Kidney epithelial cell (primary cell): ENCODE results near the gene ACACA. TPM values are rescaled to one million over a fixed set of nuclear protein-coding genes. Genes with fewer than 3 reads are reported as not detected.

Experiments
- DNase-seq: peaks from one replicate; pipeline ENCODE4 v3.0.0-alpha.2; 2010; ENCODE audit warnings: low read depth
- H3K27me3 ChIP-seq: 2 replicates; pipeline ENCODE4 v1.6.0; 2011; ENCODE audit warnings: low read length; ENCODE audit not compliant: control insufficient read depth, insufficient read depth
- H3K36me3 ChIP-seq: 2 replicates; pipeline ENCODE4 v1.5.1; 2011; ENCODE audit warnings: low read length; ENCODE audit not compliant: control insufficient read depth, insufficient read depth
- H3K4me3 ChIP-seq: 2 replicates; pipeline ENCODE4 v1.5.1; 2011; ENCODE audit warnings: low read depth, mild to moderate bottlenecking, control low read depth, low read length
- total RNA-seq: library from RNA; depleted of rRNA; stranded (reverse); fragments of >200 nt; gene quantifications from 2 replicates; pipeline ENCODE4 v1.2.3, GENCODE V29; 2015
- TF ChIP-seq, protein P1 (sequence below): IDR thresholded peaks from 2 replicates; pipeline ENCODE4 v1.5.1; 2011; ENCODE audit warnings: mild to moderate bottlenecking, moderate library complexity, low read length, control low read depth, inconsistent platforms; ENCODE audit not compliant: insufficient read depth, poor library complexity, severe bottlenecking

ACACA gene
- total RNA-seq, 1 donor from 2014 or later: 54.2 TPM

DNA sequence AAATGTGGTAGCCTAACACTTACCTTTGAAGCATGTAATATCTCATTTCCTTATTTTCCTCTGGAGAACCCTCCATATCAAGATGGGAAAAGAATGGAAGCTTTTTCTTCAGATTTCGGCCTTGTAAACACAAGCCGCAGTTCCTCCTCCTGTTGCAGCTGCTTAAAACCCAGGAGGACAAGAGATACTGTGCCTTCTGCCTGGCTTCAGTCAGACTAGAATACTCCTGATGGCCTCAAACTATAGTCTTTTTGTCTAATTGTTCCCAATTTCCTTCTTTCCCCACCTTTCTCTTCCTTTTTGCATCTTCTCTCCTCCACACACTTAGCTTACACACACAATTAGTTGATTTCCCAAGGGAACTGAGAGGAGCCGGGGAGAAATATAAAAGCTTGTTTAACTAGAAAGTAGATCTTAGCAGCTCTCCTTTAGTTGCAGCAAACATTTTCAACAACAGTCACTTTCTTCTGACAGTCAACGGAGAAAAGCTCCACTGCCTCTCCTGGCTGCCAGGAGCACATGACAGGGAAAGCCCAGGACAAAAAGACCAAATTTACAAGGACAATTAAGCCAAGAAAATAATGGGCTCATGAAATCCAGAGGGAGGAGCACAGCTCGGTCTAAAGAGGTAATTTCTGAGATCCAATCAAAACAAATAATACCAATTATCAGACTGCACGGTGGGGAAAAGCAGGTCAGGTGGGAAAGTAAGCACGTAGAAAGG, 107.2 kb downstream of the ACACA start:
- H3K27me3 ChIP-seq: no peaks in the 10 kb centered on the region
- TF ChIP-seq, protein P1, sequence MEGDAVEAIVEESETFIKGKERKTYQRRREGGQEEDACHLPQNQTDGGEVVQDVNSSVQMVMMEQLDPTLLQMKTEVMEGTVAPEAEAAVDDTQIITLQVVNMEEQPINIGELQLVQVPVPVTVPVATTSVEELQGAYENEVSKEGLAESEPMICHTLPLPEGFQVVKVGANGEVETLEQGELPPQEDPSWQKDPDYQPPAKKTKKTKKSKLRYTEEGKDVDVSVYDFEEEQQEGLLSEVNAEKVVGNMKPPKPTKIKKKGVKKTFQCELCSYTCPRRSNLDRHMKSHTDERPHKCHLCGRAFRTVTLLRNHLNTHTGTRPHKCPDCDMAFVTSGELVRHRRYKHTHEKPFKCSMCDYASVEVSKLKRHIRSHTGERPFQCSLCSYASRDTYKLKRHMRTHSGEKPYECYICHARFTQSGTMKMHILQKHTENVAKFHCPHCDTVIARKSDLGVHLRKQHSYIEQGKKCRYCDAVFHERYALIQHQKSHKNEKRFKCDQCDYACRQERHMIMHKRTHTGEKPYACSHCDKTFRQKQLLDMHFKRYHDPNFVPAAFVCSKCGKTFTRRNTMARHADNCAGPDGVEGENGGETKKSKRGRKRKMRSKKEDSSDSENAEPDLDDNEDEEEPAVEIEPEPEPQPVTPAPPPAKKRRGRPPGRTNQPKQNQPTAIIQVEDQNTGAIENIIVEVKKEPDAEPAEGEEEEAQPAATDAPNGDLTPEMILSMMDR: no peak
- no peak for DNase-seq
- H3K36me3 ChIP-seq: no peaks in the 10 kb centered on the region
- H3K4me3 ChIP-seq: no peak overlapping the region

DNA sequence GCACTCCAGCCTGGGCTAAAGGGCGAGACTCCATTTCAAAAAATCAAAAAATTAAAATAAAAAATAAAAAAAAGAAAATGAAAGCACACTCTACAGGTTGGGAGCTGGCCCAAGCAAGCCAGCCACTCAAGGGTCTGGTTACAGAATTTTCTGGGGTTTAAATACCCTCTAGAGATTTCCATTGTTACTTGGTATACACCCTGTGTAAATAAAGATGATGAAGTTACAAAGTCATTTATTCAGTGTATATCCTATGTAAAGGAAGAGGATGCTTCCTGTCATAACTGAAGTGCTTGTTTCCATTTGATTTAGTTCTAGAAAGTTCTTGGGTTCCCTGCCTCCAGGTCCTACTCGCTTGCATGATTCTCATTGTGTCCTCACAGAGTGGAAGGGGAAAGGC, 110.7 kb downstream of the ACACA start:
- TF ChIP-seq, protein P1: no peak
- no peak overlapping the region for H3K4me3 ChIP-seq
- H3K36me3 ChIP-seq: no peaks in the 10 kb centered on the region
- H3K27me3 ChIP-seq: no peaks in the 10 kb centered on the region
- no peak for DNase-seq

DNA sequence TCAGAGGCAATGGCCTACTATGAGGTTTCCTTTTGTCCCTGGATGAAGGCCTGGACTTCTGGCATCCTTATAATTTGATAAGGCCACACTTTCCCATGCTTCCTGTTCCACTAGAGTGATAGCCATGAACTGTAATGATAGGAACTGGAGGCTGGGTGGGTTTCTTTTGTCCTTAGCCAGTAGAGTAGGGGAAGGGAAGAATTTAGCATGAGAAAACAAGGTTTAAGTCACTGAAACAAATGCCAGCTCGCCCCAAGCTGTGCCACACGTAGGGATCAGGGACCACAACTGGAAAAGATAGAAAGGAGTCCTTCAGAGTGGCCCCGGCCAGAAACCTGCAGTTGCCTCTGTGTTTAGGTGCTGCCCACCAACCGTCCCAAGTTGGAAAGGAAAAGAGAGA, 111.7 kb downstream of the ACACA start:
- Histone ChIP-seq H3K36me3 (no peaks in the 10 kb centered on the region), H3K27me3 (no peaks in the 10 kb centered on the region), H3K4me3 (no peak overlapping the region)
- no peak for DNase-seq
- TF ChIP-seq, protein P1: no peak

DNA sequence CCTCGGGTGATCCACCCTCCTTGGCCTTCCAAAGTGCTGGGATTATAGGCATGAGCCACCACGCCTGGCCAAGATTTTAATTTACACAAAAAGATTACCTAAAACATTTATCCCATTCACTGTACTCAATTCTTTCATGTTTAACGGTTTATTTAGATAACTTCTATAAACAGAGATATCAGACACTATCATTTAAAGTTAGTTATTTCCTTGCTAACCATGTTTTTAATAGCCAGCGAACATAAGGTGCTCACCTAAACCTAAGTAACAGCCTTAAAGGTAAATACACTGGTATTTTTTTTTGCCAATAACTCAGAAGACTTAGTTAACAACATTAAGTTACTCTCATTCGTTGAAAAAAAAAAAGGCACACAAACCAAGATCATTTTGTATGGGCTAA, 112.9 kb downstream of the ACACA start:
- no peak for DNase-seq
- TF ChIP-seq, protein P1: no peak
- H3K27me3 ChIP-seq: no peaks in the 10 kb centered on the region
- no peak overlapping the region for H3K4me3 ChIP-seq
- H3K36me3 ChIP-seq: no peaks in the 10 kb centered on the region

DNA sequence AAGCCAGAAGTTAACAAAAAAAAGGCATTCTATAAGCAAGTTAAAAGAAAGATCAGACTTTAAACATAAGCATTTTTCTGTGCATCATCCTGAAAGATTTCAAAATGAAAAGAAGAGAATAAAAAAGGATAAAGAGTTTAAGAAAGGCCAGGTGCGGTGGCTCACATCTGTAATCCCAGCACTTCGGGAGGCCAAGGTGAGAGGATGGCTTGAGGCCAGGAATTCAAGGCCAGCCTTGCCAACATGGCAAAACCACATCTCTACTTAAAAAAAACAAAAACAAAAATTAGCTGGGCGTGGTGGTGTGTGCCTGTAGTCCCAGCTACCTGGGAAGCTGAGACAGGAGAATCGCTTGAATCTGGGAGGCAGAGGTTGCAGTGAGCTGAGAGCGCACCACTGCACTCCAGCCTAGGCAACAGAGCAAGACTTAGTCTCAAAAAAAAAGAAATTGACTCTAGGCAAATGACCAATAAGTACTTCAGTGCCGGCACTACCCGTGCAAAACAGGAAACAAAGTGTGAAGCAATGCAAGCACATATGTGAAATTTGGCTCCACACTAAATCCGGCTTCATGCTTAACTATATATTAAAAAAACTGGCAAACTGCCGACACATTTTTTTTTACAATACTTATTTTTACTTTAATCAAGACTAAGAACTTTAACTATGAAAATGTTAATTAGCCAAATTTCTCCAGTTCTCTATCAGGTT, 114.1 kb downstream of the ACACA start:
- H3K36me3 ChIP-seq: no peaks in the 10 kb centered on the region
- H3K4me3 ChIP-seq: no peak overlapping the region
- DNase-seq: no peak
- H3K27me3 ChIP-seq: no peaks in the 10 kb centered on the region
- TF ChIP-seq, protein P1: no peak
